Nephron progenitor cell (in vitro differentiated cells): ENCODE results near the gene MYO1D.

Experiments
- DNase-seq: peaks from one replicate; pipeline ENCODE4 v3.0.0; 2021
- H3K27ac Mint-ChIP-seq: 2 replicates; pipeline ENCODE4 v1.8.0; 2021; ENCODE audit warnings: mild to moderate bottlenecking, moderate library complexity, mixed read lengths
- H3K27me3 Mint-ChIP-seq: 2 replicates; pipeline ENCODE4 v1.8.0; 2021; ENCODE audit warnings: mild to moderate bottlenecking, low read depth, mixed read lengths; ENCODE audit not compliant: poor library complexity
- H3K36me3 Mint-ChIP-seq: 2 replicates; pipeline ENCODE4 v1.8.0; 2021; ENCODE audit warnings: low read depth, mixed read lengths
- H3K4me1 Mint-ChIP-seq: 2 replicates; pipeline ENCODE4 v1.8.0; 2021; ENCODE audit warnings: mixed read lengths
- H3K4me3 Mint-ChIP-seq: 2 replicates; pipeline ENCODE4 v1.8.0; 2021; ENCODE audit warnings: mild to moderate bottlenecking, moderate library complexity, mixed read lengths
- H3K9me3 Mint-ChIP-seq: 2 replicates; pipeline ENCODE4 v1.8.0; 2021; ENCODE audit warnings: mild to moderate bottlenecking, moderate library complexity, mixed read lengths
- TF ChIP-seq, protein P1 (sequence below): fragments of 200-600 bp; sonication (generic); IDR thresholded peaks from 2 replicates; pipeline ENCODE4 v1.5.0; 2021; ENCODE audit warnings: antibody characterized with exemption

MYO1D gene

DNA sequence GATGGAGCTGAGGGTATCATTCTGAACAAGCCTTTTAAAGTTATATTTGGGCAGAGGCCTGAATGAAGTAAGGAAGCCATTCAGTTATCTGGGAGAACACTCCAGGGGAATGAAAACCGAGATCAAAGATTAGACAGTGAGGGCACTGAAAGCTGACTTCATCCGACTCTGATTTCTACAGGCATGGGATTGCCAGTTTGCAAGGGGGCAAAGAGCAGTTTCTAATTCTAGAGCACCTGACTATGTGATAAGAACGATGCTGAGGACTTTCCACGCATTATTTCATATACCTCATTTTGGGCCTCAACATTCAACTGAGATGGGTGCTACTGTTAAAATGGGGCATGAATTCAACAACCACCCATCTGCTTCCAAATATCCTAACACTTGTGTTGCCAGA, 254.4 kb downstream of the MYO1D start:
- TF ChIP-seq, protein P1, sequence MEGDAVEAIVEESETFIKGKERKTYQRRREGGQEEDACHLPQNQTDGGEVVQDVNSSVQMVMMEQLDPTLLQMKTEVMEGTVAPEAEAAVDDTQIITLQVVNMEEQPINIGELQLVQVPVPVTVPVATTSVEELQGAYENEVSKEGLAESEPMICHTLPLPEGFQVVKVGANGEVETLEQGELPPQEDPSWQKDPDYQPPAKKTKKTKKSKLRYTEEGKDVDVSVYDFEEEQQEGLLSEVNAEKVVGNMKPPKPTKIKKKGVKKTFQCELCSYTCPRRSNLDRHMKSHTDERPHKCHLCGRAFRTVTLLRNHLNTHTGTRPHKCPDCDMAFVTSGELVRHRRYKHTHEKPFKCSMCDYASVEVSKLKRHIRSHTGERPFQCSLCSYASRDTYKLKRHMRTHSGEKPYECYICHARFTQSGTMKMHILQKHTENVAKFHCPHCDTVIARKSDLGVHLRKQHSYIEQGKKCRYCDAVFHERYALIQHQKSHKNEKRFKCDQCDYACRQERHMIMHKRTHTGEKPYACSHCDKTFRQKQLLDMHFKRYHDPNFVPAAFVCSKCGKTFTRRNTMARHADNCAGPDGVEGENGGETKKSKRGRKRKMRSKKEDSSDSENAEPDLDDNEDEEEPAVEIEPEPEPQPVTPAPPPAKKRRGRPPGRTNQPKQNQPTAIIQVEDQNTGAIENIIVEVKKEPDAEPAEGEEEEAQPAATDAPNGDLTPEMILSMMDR: no peak
- no peaks in the 10 kb centered on the region for H3K9me3 Mint-ChIP-seq
- peaks cover 20% of the 10 kb centered on the region for H3K4me1 Mint-ChIP-seq
- no peak overlapping the region for H3K4me3 Mint-ChIP-seq
- no peaks in the 10 kb centered on the region for H3K27me3 Mint-ChIP-seq
- no peak for DNase-seq
- H3K27ac Mint-ChIP-seq: no peak overlapping the region
- no peaks in the 10 kb centered on the region for H3K36me3 Mint-ChIP-seq

DNA sequence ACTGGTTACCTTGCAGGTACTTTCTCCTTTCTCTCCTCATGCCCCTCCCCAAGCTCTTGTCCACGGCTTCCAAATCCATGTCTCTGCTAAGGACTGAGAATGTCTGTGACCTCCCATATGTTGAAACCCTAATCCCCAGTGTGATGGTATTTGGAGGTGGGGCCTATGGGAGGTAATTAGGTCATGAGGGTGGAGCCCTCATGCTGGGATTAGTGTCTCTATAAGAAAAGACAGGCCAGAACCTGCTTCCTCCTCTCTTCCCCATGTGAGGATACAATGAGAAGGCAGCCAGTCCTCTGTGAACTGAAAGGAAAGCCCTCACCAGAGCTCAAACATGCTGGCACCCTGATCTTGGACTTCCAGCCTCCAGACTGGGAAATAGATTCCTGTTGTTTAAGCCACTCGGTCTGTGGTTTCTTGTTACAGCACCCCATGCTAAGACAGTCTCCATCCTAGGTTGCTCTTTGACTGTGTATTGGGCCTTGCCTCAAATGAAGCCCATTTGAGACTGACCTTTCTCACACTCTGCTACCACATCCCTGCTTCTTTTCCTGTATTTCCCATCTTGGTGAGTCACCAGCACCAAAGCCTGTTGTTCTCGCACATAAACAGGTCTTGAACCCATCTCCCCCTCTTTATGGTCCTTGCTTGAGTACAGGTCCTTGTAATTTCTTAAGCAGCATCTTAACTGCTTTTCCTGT, 255.2 kb downstream of the MYO1D start:
- H3K27ac Mint-ChIP-seq: no peak overlapping the region
- H3K9me3 Mint-ChIP-seq: no peaks in the 10 kb centered on the region
- no peak for DNase-seq
- H3K27me3 Mint-ChIP-seq: peaks cover 3% of the 10 kb centered on the region
- H3K4me1 Mint-ChIP-seq: peaks cover 14% of the 10 kb centered on the region
- no peaks in the 10 kb centered on the region for H3K36me3 Mint-ChIP-seq
- no peak overlapping the region for H3K4me3 Mint-ChIP-seq
- TF ChIP-seq, protein P1: no peak

DNA sequence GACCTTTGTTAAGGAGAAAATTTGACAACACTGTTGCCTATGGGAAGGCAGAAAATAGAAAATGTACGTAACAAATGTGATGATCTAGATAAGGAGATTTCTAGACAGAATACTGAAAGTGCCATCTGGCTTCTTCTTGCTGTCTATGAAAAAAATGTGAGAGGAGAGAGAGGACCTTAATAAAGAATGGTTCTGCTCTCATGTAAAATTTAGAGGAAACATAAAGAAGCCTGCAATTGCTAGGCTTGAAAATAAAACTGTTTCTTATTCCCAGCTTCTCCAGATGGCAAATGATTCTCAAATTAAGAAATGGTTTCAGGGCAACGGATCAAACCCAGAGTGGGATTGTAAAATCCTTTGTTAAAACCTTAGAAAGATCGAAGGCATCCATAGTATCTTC, 261.6 kb downstream of the MYO1D start:
- no peaks in the 10 kb centered on the region for H3K4me1 Mint-ChIP-seq
- no peaks in the 10 kb centered on the region for H3K36me3 Mint-ChIP-seq
- H3K4me3 Mint-ChIP-seq: no peak overlapping the region
- H3K9me3 Mint-ChIP-seq: no peaks in the 10 kb centered on the region
- no peak for DNase-seq
- no peak overlapping the region for H3K27ac Mint-ChIP-seq
- TF ChIP-seq, protein P1: no peak
- H3K27me3 Mint-ChIP-seq: peaks cover 3% of the 10 kb centered on the region

DNA sequence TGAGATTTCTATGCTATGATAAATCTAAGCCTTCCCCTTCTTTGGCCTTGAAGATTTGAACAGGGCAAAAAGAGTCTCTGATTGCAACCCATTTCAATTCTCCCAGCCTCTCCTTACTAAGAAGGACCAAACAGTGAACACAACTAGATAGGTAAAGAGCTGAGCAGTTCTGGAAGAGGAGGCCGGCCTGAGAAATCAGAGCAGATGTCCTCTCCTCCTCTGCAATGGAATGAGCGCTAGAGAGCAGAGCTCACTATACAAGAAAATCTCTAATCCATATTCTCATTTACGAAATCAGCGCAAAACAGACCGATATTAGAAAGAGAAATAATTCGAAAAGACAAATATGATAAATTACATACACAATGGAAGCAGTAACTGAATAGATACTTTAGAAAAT, 266.0 kb downstream of the MYO1D start:
- DNase-seq: no peak
- peaks cover 8% of the 10 kb centered on the region for H3K36me3 Mint-ChIP-seq
- no peak overlapping the region for H3K27ac Mint-ChIP-seq
- no peaks in the 10 kb centered on the region for H3K27me3 Mint-ChIP-seq
- H3K4me1 Mint-ChIP-seq: no peaks in the 10 kb centered on the region
- H3K9me3 Mint-ChIP-seq: peaks cover 14% of the 10 kb centered on the region
- TF ChIP-seq, protein P1: no peak
- H3K4me3 Mint-ChIP-seq: no peak overlapping the region

DNA sequence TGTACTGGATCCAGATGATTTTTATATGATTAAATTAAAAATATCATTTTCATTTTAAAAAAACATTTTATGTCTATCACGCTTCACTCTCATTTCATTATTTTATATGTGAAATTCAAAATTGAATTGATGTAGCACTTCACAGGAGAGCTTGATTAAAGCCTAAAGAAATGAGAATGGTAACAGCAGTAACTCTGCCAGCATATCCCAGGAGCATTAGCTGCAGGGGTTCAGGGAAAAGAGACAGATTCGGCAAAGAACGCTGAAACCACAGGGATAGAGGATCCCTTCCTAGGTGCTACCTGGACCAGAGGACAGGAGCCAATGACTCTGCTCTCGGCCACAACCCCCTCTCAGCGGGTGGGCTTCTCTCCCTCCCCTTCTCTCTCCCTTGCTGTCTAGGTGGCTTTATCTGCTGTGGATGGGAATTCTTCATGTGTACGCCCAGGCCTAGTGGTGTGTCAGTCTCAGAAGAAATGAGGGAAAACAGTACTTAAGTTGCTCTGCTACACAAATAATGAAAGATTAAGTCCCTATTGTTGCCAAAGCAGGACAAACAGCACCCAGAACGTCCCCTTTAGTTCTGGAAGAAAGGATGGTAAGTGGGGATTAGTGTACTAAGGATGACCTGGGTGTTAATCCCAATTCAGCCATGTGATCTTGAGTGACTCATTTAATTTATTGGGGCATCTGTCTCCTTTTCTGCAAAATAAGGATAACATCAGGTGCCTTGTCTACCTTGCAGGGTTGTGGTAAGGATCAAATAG, 266.9 kb downstream of the MYO1D start:
- H3K36me3 Mint-ChIP-seq: peaks cover 8% of the 10 kb centered on the region
- no peak overlapping the region for H3K4me3 Mint-ChIP-seq
- TF ChIP-seq, protein P1: no peak
- H3K27me3 Mint-ChIP-seq: no peaks in the 10 kb centered on the region
- peaks cover 14% of the 10 kb centered on the region for H3K9me3 Mint-ChIP-seq
- no peak for DNase-seq
- no peaks in the 10 kb centered on the region for H3K4me1 Mint-ChIP-seq
- H3K27ac Mint-ChIP-seq: no peak overlapping the region
